HepG2 (cell line): ENCODE data around the gene THOP1. TPM values are rescaled to one million over a fixed set of nuclear protein-coding genes. Genes with fewer than 3 reads are reported as not detected.

ENCODE experiments used
- ATAC-seq: fragments of 200-7000 bp; cut with Tn5 transposase; 3 replicates; pipeline ENCODE4 v1.9.1; 2020; ENCODE audit warnings: mild to moderate bottlenecking, moderate library complexity
- BruUV-seq: library from RNA; stranded (reverse); fragments of 400-500 nt; replicated peaks from 2 replicates; lab custom pipeline; 2021; lab: Mats Ljungman, UMichigan
- CTCF ChIA-PET: fragments of 300-600 bp; formaldehyde crosslinking; extraction: SDS; loops from one replicate; lab custom pipeline; 2021; ENCODE audit warnings: low total read pairs, inconsistent platforms, low intra/inter-chr PET ratio; lab: Yijun Ruan, JAX
- POLR2A ChIA-PET: fragments of 350-600 bp; sonication (Branson Sonifier 250); formaldehyde crosslinking; loops from one replicate; lab custom pipeline; 2020; ENCODE audit warnings: antibody characterized with exemption, inconsistent platforms; lab: Yijun Ruan, JAX
- DNase-seq: peaks from one replicate; pipeline ENCODE4 v3.0.0-alpha.2; 2015; ENCODE audit warnings: low spot score
- FAIRE-seq: peaks from 3 replicates; lab custom pipeline; 2011; peaks lifted over from hg19 to GRCh38; lab: Jason Lieb, UNC
- H2AFZ ChIP-seq: one replicate; pipeline ENCODE4 v1.6.1; 2011; ENCODE audit warnings: low read length, inconsistent platforms
- H3K27ac ChIP-seq: fragments of 300-600 bp; 3 replicates; pipeline ENCODE4 v1.8.0; 2011; ENCODE audit warnings: mixed run types, mild to moderate bottlenecking, mixed read lengths, low read length, inconsistent platforms; ENCODE audit not compliant: insufficient read depth; ENCODE audit errors: extremely low read length
- H3K27me3 ChIP-seq, 2 experiments: fragments of 200-600 bp in 1 of 2; 2 replicates in 1 of 2; 3 replicates in 1 of 2; pipeline versions ENCODE4 v1.6.0 to v1.8.0; 2011; ENCODE audit warnings: low read length in 2 of 2, mild to moderate bottlenecking in 2 of 2, moderate library complexity in 2 of 2, inconsistent platforms in 1 of 2; ENCODE audit not compliant: insufficient read depth in 2 of 2, control insufficient read depth in 1 of 2
- H3K36me3 ChIP-seq, 2 experiments: fragments of 200-600 bp in 1 of 2; replicated peaks in 1 of 2; 2 replicates in 1 of 2; 3 replicates in 1 of 2; pipeline versions ENCODE4 v1.5.1 to v1.8.0; 2011; ENCODE audit warnings: low read length in 2 of 2, inconsistent platforms in 1 of 2; ENCODE audit not compliant: insufficient read depth in 2 of 2, control insufficient read depth in 1 of 2
- H3K4me1 ChIP-seq: 2 replicates; pipeline ENCODE4 v1.5.1; 2012; ENCODE audit warnings: low read length, inconsistent platforms; ENCODE audit not compliant: insufficient read depth
- H3K4me2 ChIP-seq: 2 replicates; pipeline ENCODE4 v1.6.0; 2011; ENCODE audit warnings: low read depth, low read length, inconsistent platforms
- H3K4me3 ChIP-seq, 3 experiments: fragments of 200-600 bp in 1 of 3; sonication (generic), shearing (Covaris generic) in 1 of 3; replicated peaks in 1 of 3; 2 replicates each; pipeline ENCODE4 v1.5.1; 2011 to 2016; ENCODE audit warnings: low read length in 3 of 3, inconsistent platforms in 2 of 3, low read depth in 2 of 3, mild to moderate bottlenecking in 2 of 3, control low read depth in 1 of 3, mixed read lengths in 1 of 3; ENCODE audit not compliant: insufficient read depth in 1 of 3
- H3K79me2 ChIP-seq: one replicate; pipeline ENCODE4 v1.6.1; 2011; ENCODE audit warnings: low read length, inconsistent platforms; ENCODE audit not compliant: insufficient read depth
- H3K9ac ChIP-seq: 2 replicates; pipeline ENCODE4 v1.6.0; 2011; ENCODE audit warnings: mild to moderate bottlenecking, low read depth, low read length, inconsistent platforms; ENCODE audit not compliant: insufficient read depth
- H3K9me3 ChIP-seq: 2 replicates; pipeline ENCODE4 v1.5.1; 2012; ENCODE audit warnings: mild to moderate bottlenecking, low read length
- H4K20me1 ChIP-seq: 2 replicates; pipeline ENCODE4 v1.6.0; 2011; ENCODE audit warnings: inconsistent platforms, mild to moderate bottlenecking, low read length, moderate library complexity; ENCODE audit not compliant: insufficient read depth
- GATAD1 ChIP-seq: IDR thresholded peaks from 2 replicates; pipeline ENCODE4 v1.6.1; 2016; ENCODE audit warnings: missing genetic modification reagents, missing compliant biosample characterization
- HOXA7 ChIP-seq: sonication (generic); formaldehyde crosslinking; IDR thresholded peaks from 2 replicates; pipeline ENCODE4 v1.8.1; 2022; ENCODE audit warnings: mild to moderate bottlenecking, missing genetic modification reagents, moderate library complexity
- HOXA9 ChIP-seq: sonication (generic); formaldehyde crosslinking; IDR thresholded peaks from 2 replicates; pipeline ENCODE4 v1.8.1; 2022; ENCODE audit warnings: missing genetic modification reagents, mild to moderate bottlenecking, moderate library complexity, borderline replicate concordance
- JUN ChIP-seq: sonication (generic); formaldehyde crosslinking; IDR thresholded peaks from 2 replicates; pipeline ENCODE4 v1.4.0; 2020; ENCODE audit warnings: mild to moderate bottlenecking, missing genetic modification reagents
- KLF9 ChIP-seq: IDR thresholded peaks from 2 replicates; pipeline ENCODE4 v1.6.1; 2016; ENCODE audit warnings: low read depth
- MTA1 ChIP-seq: sonication (generic); formaldehyde crosslinking; IDR thresholded peaks from 2 replicates; pipeline ENCODE4 v1.4.0; 2020; ENCODE audit warnings: missing genetic modification reagents, mild to moderate bottlenecking, borderline replicate concordance
- NBN ChIP-seq: fragments of 450-650 bp; conservative IDR thresholded peaks from 2 replicates; pipeline ENCODE4 v1.6.1; 2017
- RNF2 ChIP-seq: fragments of 450-650 bp; conservative IDR thresholded peaks from 2 replicates; pipeline ENCODE4 v1.6.1; 2016; ENCODE audit warnings: low read depth
- ZC3H13 ChIP-seq: sonication (generic); formaldehyde crosslinking; IDR thresholded peaks from 2 replicates; pipeline ENCODE4 v1.8.1; 2023; ENCODE audit warnings: mild to moderate bottlenecking, missing genetic modification reagents, moderate library complexity
- ZNF333 ChIP-seq: sonication (generic); formaldehyde crosslinking; IDR thresholded peaks from 2 replicates; pipeline ENCODE4 v1.4.0; 2020; ENCODE audit warnings: mild to moderate bottlenecking, missing genetic modification reagents, borderline replicate concordance
- ZNF33A ChIP-seq: sonication (generic); formaldehyde crosslinking; IDR thresholded peaks from 2 replicates; pipeline ENCODE4 v1.5.1; 2020; ENCODE audit warnings: missing genetic modification reagents, mild to moderate bottlenecking, moderate library complexity, borderline replicate concordance
- ZNF562 ChIP-seq: sonication (generic); formaldehyde crosslinking; IDR thresholded peaks from 2 replicates; pipeline ENCODE4 v1.8.0; 2022; ENCODE audit warnings: missing genetic modification reagents, borderline replicate concordance
- ZNF577 ChIP-seq: sonication (generic); formaldehyde crosslinking; IDR thresholded peaks from 2 replicates; pipeline ENCODE4 v1.4.0; 2020; ENCODE audit warnings: mild to moderate bottlenecking, low read depth, missing genetic modification reagents, borderline replicate concordance
- WGBS: methylation state at CpG from one replicate; pipeline ENCODE4 v1.1.6; 2017; ENCODE audit warnings: low lambda C conversion rate; 5-methylcytosine and 5-hydroxymethylcytosine counted together
- in situ Hi-C: cut with HindIII; loops from 2 replicates; pipeline ENCODE4 v1.10.0; 2017; ENCODE audit warnings: low pct_unique_long_range_greater_than_20kb; ENCODE audit not compliant: extremely low pct_ligation_motif_present
- intact Hi-C: fragments of 100-400 bp; cut with micrococcal nuclease; formaldehyde crosslinking; loops from one replicate; pipeline ENCODE4 v1.10.0; 2022; ENCODE audit not compliant: unreplicated experiment
- polyA plus RNA-seq, 8 experiments: library from polyadenylated mRNA; depleted of rRNA in 3 of 8; stranded (reverse) in 7 of 8; unstranded in 1 of 8; fragments of >200 nt; fragmentation: Illumina TruSeq in 4 of 8; extraction: Trizol in 4 of 8; gene quantifications; 2 replicates each; pipeline versions ENCODE4 v1.2.1 to v1.2.3, GENCODE V29; 2011 to 2016; ENCODE audit warnings: low read depth in 4 of 8, missing spikeins in 1 of 8, mixed read lengths in 1 of 8; ENCODE audit not compliant: insufficient read depth in 1 of 8
- total RNA-seq, 5 experiments: library from RNA; depleted of rRNA; stranded (reverse); fragments of >200 nt; fragmentation: Illumina TruSeq; extraction: Trizol; gene quantifications; 2 replicates each; pipeline ENCODE4 v1.2.3, GENCODE V29; 2016; ENCODE audit warnings: low read depth in 1 of 5
- TF ChIP-seq, protein P1 (sequence below): sonication (generic); formaldehyde crosslinking; IDR thresholded peaks from 2 replicates; pipeline ENCODE4 v1.8.1; 2023; ENCODE audit warnings: missing genetic modification reagents, mild to moderate bottlenecking, borderline replicate concordance
- TF ChIP-seq, protein P2 (sequence below): IDR thresholded peaks from 2 replicates; pipeline ENCODE4 v1.6.1; 2016; ENCODE audit warnings: missing compliant biosample characterization, missing genetic modification reagents, borderline replicate concordance

THOP1 gene
- total and polyA plus RNA-seq, 2 of the 13 experiments (the other 11 are each of a cell fraction or from before 2014, with no cell fraction given) = 74.4 to 116 TPM

DNA sequence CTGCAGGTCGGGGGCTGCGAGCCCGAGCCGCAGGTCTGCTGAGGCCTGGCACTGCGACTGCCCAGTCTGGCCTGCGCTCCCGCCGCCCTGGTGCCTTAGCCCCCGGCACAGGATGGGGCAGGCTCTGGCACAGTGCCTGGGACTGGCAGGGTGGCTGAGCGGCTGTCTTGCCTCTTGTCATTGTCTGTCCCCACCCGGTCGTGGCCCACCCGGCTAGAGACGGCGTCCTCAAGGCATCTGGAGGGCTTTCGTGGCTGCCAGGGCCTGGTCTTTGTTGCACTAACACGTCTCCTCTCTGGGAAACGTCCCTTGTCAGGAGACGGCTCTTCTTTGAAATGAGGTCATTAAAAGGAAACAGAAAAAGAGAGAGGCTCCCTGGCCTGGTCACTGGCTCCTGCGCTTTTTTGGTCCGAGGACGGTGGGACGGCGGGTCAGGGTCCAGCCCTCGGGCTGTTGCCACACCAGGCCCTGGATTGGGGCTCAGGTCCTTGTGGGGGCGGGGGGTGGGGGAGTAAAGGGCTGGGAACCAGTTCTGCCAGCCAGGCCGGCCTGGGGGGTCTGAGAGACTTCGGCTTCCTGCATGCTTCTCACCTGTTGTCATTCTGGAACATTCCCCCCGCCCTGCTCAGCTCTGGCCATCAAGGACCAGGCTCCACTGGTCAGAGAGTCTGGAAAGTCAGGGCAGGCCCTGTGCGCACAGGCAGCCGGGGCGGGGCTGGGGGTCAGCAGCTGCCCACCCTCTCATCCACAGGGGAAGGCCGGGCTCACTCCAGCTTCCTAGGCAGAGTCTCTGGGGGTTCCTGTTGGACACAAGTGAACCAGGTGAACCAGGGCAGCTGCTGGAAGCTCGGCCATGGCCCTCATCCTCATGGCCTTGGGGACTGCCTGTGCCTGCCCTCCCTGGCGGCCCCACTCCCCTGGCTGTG lies 28.2 kb downstream of the THOP1 start:
- ChIA-PET POLR2A (no interaction called here), CTCF (no interaction called here)

More for the DNA sequence above, 28.2 kb downstream of the THOP1 start:
- Histone ChIP-seq H3K9ac (no peak overlapping the region), H3K27ac (no peak overlapping the region), H2AFZ (no peak overlapping the region), H3K36me3 (peaks cover 8 to 24% of the 10 kb centered on the region in 2 experiments; a peak in 4 of 5 replicates), H3K4me2 (no peak overlapping the region), H3K27me3 (no peaks in the 10 kb centered on the region), H3K4me3 (no peak overlapping the region), H3K4me1 (peaks cover 18% of the 10 kb centered on the region), H3K9me3 (no peaks in the 10 kb centered on the region), H3K79me2 (no peaks in the 10 kb centered on the region), H4K20me1 (no peaks in the 10 kb centered on the region)
- no TSS peak for BruUV-seq
- WGBS = 96% methylated on average over 17 of the region's 35 CpGs
- in situ Hi-C loops = loop anchor here (10.0 kb wide), 1 partner anchor 61 kb away; no protein-coding TSS in a partner anchor
- TF ChIP-seq RNF2 (no peak), JUN (CRISPR knock-in tag) (no peak), HOXA9 (CRISPR knock-in tag) (no peak), KLF9 (CRISPR knock-in tag) (no peak), ZNF577 (CRISPR knock-in tag) (no peak), NBN (no peak), GATAD1 (no peak), ZNF562 (CRISPR knock-in tag) (no peak), MTA1 (CRISPR knock-in tag) (no peak), HOXA7 (CRISPR knock-in tag) (no peak), ZC3H13 (CRISPR knock-in tag) (no peak), ZNF33A (CRISPR knock-in tag) (no peak), ZNF333 (CRISPR knock-in tag) (no peak)
- TF ChIP-seq, protein P1, sequence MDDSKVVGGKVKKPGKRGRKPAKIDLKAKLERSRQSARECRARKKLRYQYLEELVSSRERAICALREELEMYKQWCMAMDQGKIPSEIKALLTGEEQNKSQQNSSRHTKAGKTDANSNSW (CRISPR knock-in tag) = no peak
- TF ChIP-seq, protein P2, sequence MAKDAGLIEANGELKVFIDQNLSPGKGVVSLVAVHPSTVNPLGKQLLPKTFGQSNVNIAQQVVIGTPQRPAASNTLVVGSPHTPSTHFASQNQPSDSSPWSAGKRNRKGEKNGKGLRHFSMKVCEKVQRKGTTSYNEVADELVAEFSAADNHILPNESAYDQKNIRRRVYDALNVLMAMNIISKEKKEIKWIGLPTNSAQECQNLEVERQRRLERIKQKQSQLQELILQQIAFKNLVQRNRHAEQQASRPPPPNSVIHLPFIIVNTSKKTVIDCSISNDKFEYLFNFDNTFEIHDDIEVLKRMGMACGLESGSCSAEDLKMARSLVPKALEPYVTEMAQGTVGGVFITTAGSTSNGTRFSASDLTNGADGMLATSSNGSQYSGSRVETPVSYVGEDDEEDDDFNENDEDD (CRISPR knock-in tag) = no peak
- no peak for DNase-seq
- no peak for FAIRE-seq
- intact Hi-C loops = no loop called here
- no peak for ATAC-seq
